ENCODE measurements around the gene TMEM178B. TPM values are rescaled to one million over a fixed set of nuclear protein-coding genes. Genes with fewer than 3 reads are reported as not detected.

TMEM178B gene
- total and polyA plus RNA-seq, 2 of the 13 experiments (the other 11 are each of a cell fraction or from before 2014, with no cell fraction given): 0.01 to 0.02 TPM

DNA sequence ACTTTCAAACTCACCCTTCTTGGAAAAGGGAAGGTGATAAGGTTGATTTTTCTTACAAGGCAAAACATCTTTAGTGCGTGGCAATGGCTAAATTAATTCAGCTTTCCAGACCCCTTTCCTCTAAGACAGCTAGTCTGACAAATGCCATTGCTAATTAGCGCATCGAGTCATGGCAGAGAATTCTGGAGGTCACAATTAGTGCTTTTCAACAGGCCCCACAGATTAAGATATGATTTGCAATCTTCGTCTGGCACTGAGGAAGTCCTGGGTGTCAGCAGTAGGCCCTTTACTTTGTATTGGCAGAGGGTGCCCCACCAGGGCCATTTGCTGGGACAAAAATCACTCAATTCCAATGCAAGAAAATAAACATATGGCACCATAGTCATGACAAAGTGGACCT, 288.1 kb downstream of the TMEM178B start:
- WGBS (ENCODE audit: low lambda C conversion rate): 11% methylated on average over 4 of the region's 4 CpGs
- Histone ChIP-seq H3K27me3 (ENCODE audit: control insufficient read depth in 1 of 2, insufficient read depth in 2 of 2, low read length in 2 of 2) (no peaks in the 10 kb centered on the region), H3K36me3 (replicated peaks in 1 of 2; ENCODE audit: control insufficient read depth in 1 of 2, insufficient read depth in 2 of 2, low read length in 2 of 2) (no peaks in the 10 kb centered on the region), H3K79me2 (ENCODE audit: insufficient read depth, low read length) (no peaks in the 10 kb centered on the region), H3K9ac (ENCODE audit: insufficient read depth, low read depth, low read length) (no peak overlapping the region), H3K4me2 (ENCODE audit: low read depth, low read length) (no peak overlapping the region), H3K4me3 (replicated peaks in 1 of 3; ENCODE audit: insufficient read depth in 1 of 3, low read depth in 2 of 3, low read length in 3 of 3) (no peak overlapping the region), H3K4me1 (ENCODE audit: insufficient read depth, low read length) (no peaks in the 10 kb centered on the region), H3K27ac (ENCODE audit: extremely low read length, insufficient read depth, low read length) (no peak overlapping the region), H3K9me3 (ENCODE audit: low read length) (no peaks in the 10 kb centered on the region), H2AFZ (ENCODE audit: low read length) (no peak overlapping the region), H4K20me1 (ENCODE audit: insufficient read depth, low read length) (no peaks in the 10 kb centered on the region)
- ChIA-PET CTCF (ENCODE audit: low intra/inter-chr PET ratio, low total read pairs) (no interaction called here), POLR2A (no interaction called here)
- FAIRE-seq (no peak), ATAC-seq (no peak), DNase-seq (ENCODE audit: low spot score) (no peak)
- in situ Hi-C loops (cut with HindIII; ENCODE audit: extremely low pct_ligation_motif_present, low pct_unique_long_range_greater_than_20kb) (no loop called here), intact Hi-C loops (cut with micrococcal nuclease; ENCODE audit: unreplicated experiment) (no loop called here)
- TF ChIP-seq, protein P1, sequence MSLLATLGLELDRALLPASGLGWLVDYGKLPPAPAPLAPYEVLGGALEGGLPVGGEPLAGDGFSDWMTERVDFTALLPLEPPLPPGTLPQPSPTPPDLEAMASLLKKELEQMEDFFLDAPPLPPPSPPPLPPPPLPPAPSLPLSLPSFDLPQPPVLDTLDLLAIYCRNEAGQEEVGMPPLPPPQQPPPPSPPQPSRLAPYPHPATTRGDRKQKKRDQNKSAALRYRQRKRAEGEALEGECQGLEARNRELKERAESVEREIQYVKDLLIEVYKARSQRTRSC (CRISPR knock-in tag; IDR thresholded peaks at IDR 0.05; ENCODE audit: low read depth): no peak
- TF ChIP-seq TGIF2 (CRISPR knock-in tag; IDR thresholded peaks at IDR 0.05) (no peak), ZNF703 (CRISPR knock-in tag; IDR thresholded peaks at IDR 0.05; ENCODE audit: borderline replicate concordance) (no peak), ZNF788 (CRISPR knock-in tag; IDR thresholded peaks at IDR 0.05; ENCODE audit: borderline replicate concordance) (no peak)
- no TSS peak for BruUV-seq (replicated peaks)

DNA sequence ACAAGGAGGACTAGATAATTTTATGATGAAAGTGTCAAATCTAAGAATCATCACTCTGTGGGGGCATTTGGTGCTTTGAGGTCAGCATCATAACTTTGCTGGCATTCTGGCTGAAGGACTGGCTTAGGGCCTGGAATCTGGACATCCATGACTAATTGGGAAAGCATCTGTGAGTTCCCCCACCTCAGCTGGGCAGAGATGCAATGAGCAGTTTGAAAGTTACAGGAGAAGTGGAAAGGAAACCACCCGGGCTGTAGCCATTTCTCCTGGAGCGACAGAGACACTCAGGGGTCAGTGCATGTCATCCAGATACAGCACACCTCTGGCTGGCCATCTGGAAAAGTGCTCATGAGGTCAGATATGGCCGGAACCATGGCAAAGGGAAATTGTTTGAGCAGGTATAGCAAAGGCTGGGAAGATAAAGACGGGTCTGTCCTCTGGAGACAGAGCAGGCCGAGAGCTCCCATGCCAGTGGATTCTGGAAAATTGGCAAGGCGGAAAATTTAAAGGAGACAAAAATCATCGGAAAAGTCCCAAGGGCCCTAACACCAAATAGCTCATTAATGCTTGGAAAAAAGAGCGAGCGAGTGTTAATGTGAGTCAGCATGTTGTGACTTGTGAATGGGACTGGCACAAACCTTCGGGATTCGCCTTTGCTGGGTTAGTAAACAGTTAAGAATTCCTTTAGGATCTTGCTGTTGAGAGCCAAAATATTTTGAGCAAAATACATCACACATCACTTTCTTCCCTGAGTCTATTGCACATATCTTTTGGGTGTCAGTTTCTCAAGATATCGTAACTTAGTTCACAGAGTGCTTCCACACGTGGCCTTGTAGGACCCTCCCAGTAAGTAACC, 288.9 kb downstream of the TMEM178B start:
- ChIA-PET CTCF (ENCODE audit: low intra/inter-chr PET ratio, low total read pairs) (no interaction called here), POLR2A (no interaction called here)
- in situ Hi-C loops (cut with HindIII; ENCODE audit: extremely low pct_ligation_motif_present, low pct_unique_long_range_greater_than_20kb) (no loop called here), intact Hi-C loops (cut with micrococcal nuclease; ENCODE audit: unreplicated experiment) (no loop called here)
- FAIRE-seq (no peak), ATAC-seq (no peak), DNase-seq (ENCODE audit: low spot score) (no peak)
- Histone ChIP-seq H3K9ac (ENCODE audit: insufficient read depth, low read depth, low read length) (no peak overlapping the region), H3K4me3 (replicated peaks in 1 of 3; ENCODE audit: insufficient read depth in 1 of 3, low read depth in 2 of 3, low read length in 3 of 3) (no peak overlapping the region), H2AFZ (ENCODE audit: low read length) (no peak overlapping the region), H3K36me3 (replicated peaks in 1 of 2; ENCODE audit: control insufficient read depth in 1 of 2, insufficient read depth in 2 of 2, low read length in 2 of 2) (no peaks in the 10 kb centered on the region), H3K4me2 (ENCODE audit: low read depth, low read length) (no peak overlapping the region), H3K27me3 (ENCODE audit: control insufficient read depth in 1 of 2, insufficient read depth in 2 of 2, low read length in 2 of 2) (no peaks in the 10 kb centered on the region), H3K27ac (ENCODE audit: extremely low read length, insufficient read depth, low read length) (no peak overlapping the region), H4K20me1 (ENCODE audit: insufficient read depth, low read length) (no peaks in the 10 kb centered on the region), H3K79me2 (ENCODE audit: insufficient read depth, low read length) (no peaks in the 10 kb centered on the region), H3K9me3 (ENCODE audit: low read length) (no peaks in the 10 kb centered on the region), H3K4me1 (ENCODE audit: insufficient read depth, low read length) (no peaks in the 10 kb centered on the region)
- 47% methylated on average over 13 of the region's 13 CpGs for WGBS (ENCODE audit: low lambda C conversion rate)
- no TSS peak for BruUV-seq (replicated peaks)
- TF ChIP-seq AHR (CRISPR knock-in tag; IDR thresholded peaks at IDR 0.05) (no peak), ZNF713 (CRISPR knock-in tag; IDR thresholded peaks at IDR 0.05) (no peak), PPARG (CRISPR knock-in tag; conservative IDR thresholded peaks at IDR 0.05) (no peak), HNF4A (CRISPR knock-in tag; IDR thresholded peaks at IDR 0.05) (no peak), FOSL1 (CRISPR knock-in tag; IDR thresholded peaks at IDR 0.05; ENCODE audit: borderline replicate concordance) (no peak), TBP (CRISPR knock-in tag; IDR thresholded peaks at IDR 0.05) (no peak), ZNF570 (CRISPR knock-in tag; IDR thresholded peaks at IDR 0.05; ENCODE audit: borderline replicate concordance) (no peak), RAD51 (IDR thresholded peaks at IDR 0.05; ENCODE audit: borderline replicate concordance) (no peak), TGIF2 (CRISPR knock-in tag; IDR thresholded peaks at IDR 0.05) (no peak), CHD4 (IDR thresholded peaks at IDR 0.05; ENCODE audit: borderline replicate concordance, low read length) (no peak), CBX1 (IDR thresholded peaks at IDR 0.05; ENCODE audit: low read depth) (no peak), SALL1 (CRISPR knock-in tag; IDR thresholded peaks at IDR 0.05) (no peak)
- TF ChIP-seq, protein P2, sequence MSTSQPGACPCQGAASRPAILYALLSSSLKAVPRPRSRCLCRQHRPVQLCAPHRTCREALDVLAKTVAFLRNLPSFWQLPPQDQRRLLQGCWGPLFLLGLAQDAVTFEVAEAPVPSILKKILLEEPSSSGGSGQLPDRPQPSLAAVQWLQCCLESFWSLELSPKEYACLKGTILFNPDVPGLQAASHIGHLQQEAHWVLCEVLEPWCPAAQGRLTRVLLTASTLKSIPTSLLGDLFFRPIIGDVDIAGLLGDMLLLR (CRISPR knock-in tag; IDR thresholded peaks at IDR 0.05): no peak
- TF ChIP-seq, protein P3, sequence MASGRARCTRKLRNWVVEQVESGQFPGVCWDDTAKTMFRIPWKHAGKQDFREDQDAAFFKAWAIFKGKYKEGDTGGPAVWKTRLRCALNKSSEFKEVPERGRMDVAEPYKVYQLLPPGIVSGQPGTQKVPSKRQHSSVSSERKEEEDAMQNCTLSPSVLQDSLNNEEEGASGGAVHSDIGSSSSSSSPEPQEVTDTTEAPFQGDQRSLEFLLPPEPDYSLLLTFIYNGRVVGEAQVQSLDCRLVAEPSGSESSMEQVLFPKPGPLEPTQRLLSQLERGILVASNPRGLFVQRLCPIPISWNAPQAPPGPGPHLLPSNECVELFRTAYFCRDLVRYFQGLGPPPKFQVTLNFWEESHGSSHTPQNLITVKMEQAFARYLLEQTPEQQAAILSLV (CRISPR knock-in tag; IDR thresholded peaks at IDR 0.05; ENCODE audit: borderline replicate concordance): no peak

Data from HepG2 (cell line).